ENCODE measurements around the gene GNAI3.
"Not testable (repeated sequence)": the region's sequence is repeated elsewhere in the genome, so short reads cannot be mapped to it uniquely, and the experiment has no call there.

GNAI3 gene

GRCh38 chr1:109657970-109658369 lies 109.6 kb downstream of the GNAI3 start:
- no peak for DNase-seq (ENCODE audit: low read depth in 3 of 3, low spot score in 1 of 3)

DNA sequence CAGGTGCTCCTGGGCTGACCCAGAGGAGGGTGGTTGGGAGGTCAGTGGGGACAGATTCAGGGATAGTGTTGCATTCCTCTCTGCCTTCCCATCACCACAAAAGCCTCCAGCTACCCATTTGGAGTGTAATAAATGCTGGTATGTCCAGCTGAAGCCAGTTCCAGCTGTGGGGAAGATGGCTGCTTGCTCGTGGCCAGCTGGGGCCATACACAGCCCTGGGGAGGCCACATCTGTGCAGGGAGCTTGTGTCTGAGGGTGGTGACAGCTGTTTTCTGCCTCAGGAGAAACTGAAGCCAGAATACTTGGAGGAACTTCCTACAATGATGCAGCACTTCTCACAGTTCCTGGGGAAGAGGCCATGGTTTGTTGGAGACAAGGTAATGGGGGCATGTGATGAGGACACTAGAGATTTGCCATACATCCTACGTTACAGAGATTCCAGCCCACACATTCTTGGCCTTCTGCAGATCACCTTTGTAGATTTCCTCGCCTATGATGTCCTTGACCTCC lies 110.2 kb downstream of the GNAI3 start:
- DNase-seq (ENCODE audit: low read depth in 3 of 3, low spot score in 1 of 3), result no peak

GRCh38 chr1:109659145-109659544 lies 110.7 kb downstream of the GNAI3 start:
- no peak for DNase-seq (ENCODE audit: low read depth in 3 of 3, low spot score in 1 of 3)

- no peak for DNase-seq (ENCODE audit: low read depth in 3 of 3, low spot score in 1 of 3)
Observed at GRCh38 chr1:109659997-109660690, 111.7 kb downstream of the GNAI3 start.

DNA sequence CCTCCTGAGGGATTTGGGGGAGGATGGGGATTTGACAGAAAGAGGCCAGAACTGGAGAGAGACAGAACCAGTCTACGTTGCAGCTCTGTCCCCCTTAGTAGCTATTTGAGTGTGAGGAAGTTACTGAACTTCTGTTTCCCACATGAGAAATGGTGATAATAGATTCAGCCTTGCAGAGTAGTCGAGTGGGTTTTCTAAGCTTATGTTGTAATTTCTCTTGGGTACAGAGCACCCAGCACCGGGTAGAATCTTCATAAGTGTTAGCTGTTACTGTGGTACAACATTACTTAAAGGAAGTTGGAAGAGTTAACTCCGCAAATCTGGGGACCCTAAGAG lies 112.2 kb downstream of the GNAI3 start:
- DNase-seq (ENCODE audit: low read depth in 3 of 3, low spot score in 1 of 3), result not testable (repeated sequence)

DNA sequence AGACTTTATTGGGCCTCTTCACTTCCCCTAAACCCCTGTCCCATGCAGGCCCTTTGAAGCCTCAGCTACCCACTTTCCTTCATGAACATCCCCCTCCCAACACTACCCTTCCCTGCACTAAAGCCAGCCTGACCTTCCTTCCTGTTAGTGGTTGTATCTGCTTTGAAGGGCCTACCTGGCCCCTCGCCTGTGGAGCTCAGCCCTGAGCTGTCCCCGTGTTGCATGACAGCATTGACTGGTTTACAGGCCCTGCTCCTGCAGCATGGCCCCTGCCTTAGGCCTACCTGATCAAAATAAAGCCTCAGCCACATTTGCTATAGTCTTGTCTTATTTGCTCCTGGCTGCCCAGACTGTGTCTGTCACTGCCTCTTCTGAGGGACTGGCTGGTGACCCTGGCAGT lies 113.0 kb downstream of the GNAI3 start:
- no peak for DNase-seq (ENCODE audit: low read depth in 3 of 3, low spot score in 1 of 3)

DNA sequence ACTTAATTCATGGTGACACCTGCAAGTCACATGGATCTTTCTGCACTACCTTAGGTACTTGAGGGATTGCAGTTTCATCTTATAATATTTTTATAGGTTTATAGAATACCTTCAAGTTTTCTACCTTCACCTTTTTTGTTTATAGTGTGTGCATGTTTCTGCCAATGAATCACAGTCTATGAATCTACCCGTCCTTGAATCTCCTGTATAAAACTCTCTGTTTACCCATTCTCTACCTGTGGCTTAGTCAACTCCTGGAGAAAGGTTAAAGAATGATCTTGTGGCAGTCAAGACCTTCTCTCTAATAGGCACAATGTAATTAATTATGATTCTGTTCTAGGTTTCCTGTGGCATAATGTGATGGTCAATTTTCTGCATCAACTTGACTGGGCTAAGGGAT lies 116.3 kb downstream of the GNAI3 start:
- no peak for DNase-seq (ENCODE audit: low read depth in 3 of 3, low spot score in 1 of 3)

- peak; percentile 33 to 69 (median 54) for DNase-seq (ENCODE audit: low read depth in 3 of 3, low spot score in 1 of 3)
Observed at GRCh38 chr1:109667452-109668122, 119.2 kb downstream of the GNAI3 start, which contains the start of gene GSTM2. Gene GSTM2, plus strand, starts transcription at chr1:109668057. Its CDS starts 59 bp downstream, at chr1:109668116.

All from stimulated activated CD4-positive, alpha-beta T cell treated with anti-CD3 and anti-CD28 coated beads, TNF-alpha, amount 100 ng/mL, for 1 hour (primary cell).